Muscle layer of duodenum (tissue), 2 donors: ENCODE results near the gene MATK.

Experiments
- H3K27ac ChIP-seq: one replicate; pipeline ENCODE4 v1.7.0; 2013; ENCODE audit warnings: mild to moderate bottlenecking, low read length
- H3K27me3 ChIP-seq: one replicate; pipeline ENCODE4 v1.7.0; 2013; ENCODE audit warnings: low read depth, mild to moderate bottlenecking, control low read depth, low read length
- H3K36me3 ChIP-seq, 2 donors: one replicate each; pipeline ENCODE4 v1.7.0; 2013; ENCODE audit warnings: low read length in 2 of 2, control low read depth in 1 of 2, mild to moderate bottlenecking in 1 of 2; ENCODE audit not compliant: insufficient read depth in 2 of 2, control insufficient read depth in 1 of 2
- H3K4me1 ChIP-seq, 2 donors: one replicate each; pipeline ENCODE4 v1.7.0; 2013; ENCODE audit warnings: low read length in 2 of 2, mild to moderate bottlenecking in 2 of 2, control low read depth in 1 of 2, moderate library complexity in 1 of 2; ENCODE audit not compliant: insufficient read depth in 2 of 2, control insufficient read depth in 1 of 2
- H3K4me3 ChIP-seq, 2 donors: one replicate each; pipeline ENCODE4 v1.7.0; 2013; ENCODE audit warnings: low read length in 2 of 2, low read depth in 1 of 2, mild to moderate bottlenecking in 1 of 2
- H3K9me3 ChIP-seq, 2 donors: one replicate each; pipeline ENCODE4 v1.7.0; 2013; ENCODE audit warnings: low read length in 2 of 2, control low read depth in 1 of 2, mild to moderate bottlenecking in 1 of 2; ENCODE audit not compliant: control insufficient read depth in 1 of 2
- donor health status: healthy.

MATK gene

DNA sequence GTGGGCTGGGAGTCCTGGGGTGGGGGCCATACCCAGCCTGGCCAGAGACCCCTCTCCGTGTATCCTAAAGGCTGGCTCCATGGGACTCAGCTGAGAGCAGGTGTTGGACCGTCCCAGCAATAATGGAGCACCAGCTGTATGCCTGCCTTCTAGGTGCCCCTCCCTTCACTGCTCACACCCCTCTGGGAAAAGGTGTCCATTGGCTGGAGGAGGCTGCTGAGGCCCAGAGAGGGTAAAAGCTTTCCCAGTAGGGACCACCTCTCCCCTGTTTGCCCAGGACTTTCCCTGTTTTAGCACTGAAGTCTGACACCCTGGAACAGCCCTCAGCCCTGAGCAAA is 10.8 kb downstream of the MATK start:
- H3K9me3 ChIP-seq = no peaks in the 10 kb centered on the region
- H3K27me3 ChIP-seq = no peaks in the 10 kb centered on the region
- no peaks in the 10 kb centered on the region for H3K36me3 ChIP-seq
- no peak overlapping the region for H3K4me3 ChIP-seq
- no peak overlapping the region for H3K27ac ChIP-seq
- no peaks in the 10 kb centered on the region for H3K4me1 ChIP-seq

GRCh38 chr19:3774621-3775373 is 11.4 kb downstream of the MATK start:
- H3K4me1 ChIP-seq = no peaks in the 10 kb centered on the region
- H3K4me3 ChIP-seq = no peak overlapping the region
- H3K9me3 ChIP-seq = no peaks in the 10 kb centered on the region
- H3K27ac ChIP-seq = no peak overlapping the region
- H3K27me3 ChIP-seq = no peaks in the 10 kb centered on the region
- H3K36me3 ChIP-seq = peaks cover 0 to 1% of the 10 kb centered on the region in 2 donors

GRCh38 chr19:3773814-3774515 is 12.2 kb downstream of the MATK start:
- Histone ChIP-seq H3K27me3 (no peaks in the 10 kb centered on the region), H3K9me3 (no peaks in the 10 kb centered on the region), H3K4me1 (no peaks in the 10 kb centered on the region), H3K36me3 (peaks cover 0 to 8% of the 10 kb centered on the region in 2 donors), H3K4me3 (no peak overlapping the region), H3K27ac (no peak overlapping the region)

DNA sequence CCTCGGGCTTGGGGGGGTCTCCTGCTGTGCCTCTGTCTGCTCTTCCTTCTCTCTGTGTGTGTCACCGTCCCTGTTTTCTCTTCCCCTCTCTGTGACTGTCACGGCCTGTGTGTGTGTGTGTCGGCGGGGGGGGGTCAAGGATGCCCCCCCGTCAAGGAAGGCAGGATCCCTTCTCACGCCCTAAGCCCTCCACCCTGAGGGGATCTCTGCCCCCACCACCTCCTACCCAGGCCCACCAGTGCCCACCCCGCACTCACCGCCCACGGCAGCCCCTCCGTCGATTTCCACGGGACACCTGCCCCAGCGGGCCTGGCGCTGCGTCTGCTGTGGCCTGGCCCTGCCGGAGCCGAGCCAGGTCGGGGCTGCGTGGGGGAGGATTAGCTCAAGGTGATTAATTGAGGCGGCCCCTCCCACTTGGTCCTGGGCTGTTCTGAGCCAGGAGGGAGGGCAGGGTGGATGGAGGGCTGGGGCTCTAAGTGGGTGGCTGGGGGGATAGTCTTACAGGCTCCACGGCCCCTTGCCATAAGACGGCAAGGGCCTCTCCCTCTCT is 14.2 kb downstream of the MATK start, which contains the start of gene RAX2:
Gene RAX2, minus strand, starts transcription at position 323 of the 550 bp plus-strand sequence. CDS start 486 bp downstream, outside the sequence.
- no peak within 1 kb of the TSS for H3K27ac ChIP-seq
- H3K4me1 ChIP-seq = no peaks in the 10 kb centered on the region
- no peak within 1 kb of the TSS for H3K4me3 ChIP-seq

DNA sequence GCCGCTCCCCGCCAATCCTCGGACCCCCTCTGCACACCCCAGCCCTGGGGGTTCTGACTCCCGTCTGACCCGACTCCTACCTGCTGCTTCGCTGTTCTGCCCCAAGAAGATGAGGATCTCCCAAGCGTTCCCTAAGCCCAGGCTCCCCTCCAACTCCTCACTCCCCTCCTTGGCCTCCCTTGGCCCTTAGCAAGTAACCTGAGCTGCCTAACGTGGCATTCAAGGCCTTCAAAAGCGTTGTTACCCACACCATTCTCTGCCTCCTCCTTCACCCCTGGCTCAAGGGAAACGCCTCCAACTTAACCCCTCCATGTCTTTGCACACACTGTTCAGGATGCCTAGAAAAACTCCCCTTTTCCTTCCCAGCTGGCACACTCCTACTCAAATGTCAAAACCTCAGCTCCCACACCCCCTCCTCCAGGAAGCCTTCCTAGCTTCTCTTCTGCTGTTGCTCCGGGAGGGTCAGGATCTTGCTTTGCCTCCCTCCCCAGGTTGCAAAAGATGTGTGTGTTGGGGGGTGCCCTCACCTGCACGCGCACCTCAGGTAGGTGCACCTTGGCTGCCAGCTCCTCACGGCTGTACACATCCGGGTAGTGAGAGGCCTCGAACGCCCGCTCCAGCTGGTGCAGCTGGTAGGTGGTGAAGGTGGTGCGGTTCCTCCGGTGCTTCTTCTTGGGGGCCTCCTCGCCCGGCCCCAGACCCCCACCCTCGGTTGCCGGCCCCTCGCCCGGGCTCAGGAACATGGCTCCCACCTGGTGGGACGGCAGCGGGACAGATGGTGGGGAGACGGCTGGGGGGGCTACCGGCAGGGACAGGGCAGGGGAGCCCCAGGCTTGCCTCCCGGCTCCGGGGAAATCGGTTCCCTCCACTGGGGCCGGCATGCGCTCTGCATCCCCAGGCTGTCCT is 14.9 kb downstream of the MATK start:
- Histone ChIP-seq H3K36me3 (peaks cover 9 to 36% of the 10 kb centered on the region in 2 donors), H3K9me3 (no peaks in the 10 kb centered on the region), H3K4me1 (no peaks in the 10 kb centered on the region), H3K4me3 (no peak overlapping the region), H3K27ac (no peak overlapping the region), H3K27me3 (no peaks in the 10 kb centered on the region)

More for the DNA sequence above, 14.2 kb downstream of the MATK start, which contains the start of gene RAX2:
- Histone ChIP-seq H3K27me3 (no peaks in the 10 kb centered on the region), H3K9me3 (no peaks in the 10 kb centered on the region), H3K36me3 (peaks cover 6 to 28% of the 10 kb centered on the region in 2 donors)

- no peak overlapping the region for H3K4me3 ChIP-seq
- no peaks in the 10 kb centered on the region for H3K4me1 ChIP-seq
- H3K27me3 ChIP-seq = no peaks in the 10 kb centered on the region
- H3K9me3 ChIP-seq = no peaks in the 10 kb centered on the region
- H3K27ac ChIP-seq = no peak overlapping the region
- H3K36me3 ChIP-seq = peaks cover 9 to 37% of the 10 kb centered on the region in 2 donors
Observed at GRCh38 chr19:3770136-3770999, 15.8 kb downstream of the MATK start.

GRCh38 chr19:3769494-3769893 is 16.7 kb downstream of the MATK start:
- Histone ChIP-seq H3K4me1 (no peaks in the 10 kb centered on the region), H3K27ac (no peak overlapping the region), H3K36me3 (peaks cover 14 to 42% of the 10 kb centered on the region in 2 donors), H3K9me3 (no peaks in the 10 kb centered on the region), H3K27me3 (no peaks in the 10 kb centered on the region), H3K4me3 (no peak overlapping the region)

DNA sequence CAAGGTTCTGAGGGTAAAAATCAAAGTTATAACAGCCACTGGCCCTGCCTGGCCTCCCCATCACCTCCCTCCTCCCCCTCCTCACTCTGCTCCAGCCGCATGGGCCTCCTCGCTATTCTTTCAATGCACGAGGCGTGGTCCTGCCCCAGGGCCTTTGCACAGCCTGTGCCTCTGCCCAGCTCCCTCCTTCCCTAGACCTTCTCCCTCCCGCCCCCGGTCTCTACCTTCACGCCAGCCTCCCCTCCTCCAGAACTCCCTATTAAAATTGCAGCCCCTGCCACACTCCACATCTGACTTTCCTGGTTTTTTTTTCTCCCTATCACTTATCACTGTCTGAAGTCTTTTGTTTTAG is 17.5 kb downstream of the MATK start:
- no peaks in the 10 kb centered on the region for H3K4me1 ChIP-seq
- H3K4me3 ChIP-seq = no peak overlapping the region
- H3K27me3 ChIP-seq = no peaks in the 10 kb centered on the region
- no peaks in the 10 kb centered on the region for H3K9me3 ChIP-seq
- no peak overlapping the region for H3K27ac ChIP-seq
- peaks cover 14 to 42% of the 10 kb centered on the region in 2 donors for H3K36me3 ChIP-seq

GRCh38 chr19:3768015-3768747 is 18.0 kb downstream of the MATK start:
- no peak overlapping the region for H3K27ac ChIP-seq
- peaks cover 0 to 4% of the 10 kb centered on the region in 2 donors for H3K4me1 ChIP-seq
- no peak overlapping the region for H3K4me3 ChIP-seq
- H3K36me3 ChIP-seq = peaks cover 14 to 42% of the 10 kb centered on the region in 2 donors
- no peaks in the 10 kb centered on the region for H3K27me3 ChIP-seq
- no peaks in the 10 kb centered on the region for H3K9me3 ChIP-seq

GRCh38 chr19:3767050-3767449 is 19.1 kb downstream of the MATK start:
- H3K4me3 ChIP-seq = no peak overlapping the region
- no peak overlapping the region for H3K27ac ChIP-seq
- H3K27me3 ChIP-seq = no peaks in the 10 kb centered on the region
- peaks cover 0 to 7% of the 10 kb centered on the region in 2 donors for H3K4me1 ChIP-seq
- H3K36me3 ChIP-seq = peaks cover 14 to 42% of the 10 kb centered on the region in 2 donors
- H3K9me3 ChIP-seq = no peaks in the 10 kb centered on the region
